ENCODE data around the gene GAS6. TPM values are rescaled to one million over a fixed set of nuclear protein-coding genes. Genes with fewer than 3 reads are reported as not detected.

Gene GAS6
- total RNA-seq, 1 experiment from 2014 or later = 49.4 TPM

GRCh38 chr13:113770937-113771336, 92.9 kb downstream of the GAS6 start:
- ATAC-seq = no peak
- Histone ChIP-seq H3K9ac (ENCODE audit: low read length) (no peak overlapping the region), H4K20me1 (ENCODE audit: insufficient read depth) (no peaks in the 10 kb centered on the region), H3K4me2 (ENCODE audit: low read length) (no peak overlapping the region), H3K4me1 (ENCODE audit: control insufficient read depth in 1 of 2, insufficient read depth in 2 of 2, low read length in 2 of 2) (peaks cover 0 to 8% of the 10 kb centered on the region in 2 experiments; a peak in 2 of 4 replicates), H2AFZ (ENCODE audit: low read depth, low read length, poor library complexity, severe bottlenecking) (no peak overlapping the region), H3K27me3 (ENCODE audit: insufficient read depth, low read length) (no peaks in the 10 kb centered on the region), H3K4me3 (replicated peaks in 1 of 2; ENCODE audit: low read depth in 1 of 2, low read length in 2 of 2) (no peak overlapping the region), H3K27ac (ENCODE audit: low read depth, low read length) (no peak overlapping the region), H3K9me2 (ENCODE audit: insufficient read depth) (no peaks in the 10 kb centered on the region), H3K9me3 (ENCODE audit: control insufficient read depth in 1 of 2, insufficient read depth in 1 of 2, low read depth in 1 of 2, low read length in 2 of 2) (no peaks in the 10 kb centered on the region), H3K79me2 (ENCODE audit: insufficient read depth, low read length) (no peaks in the 10 kb centered on the region), H3K36me3 (ENCODE audit: control insufficient read depth in 1 of 2, insufficient read depth in 2 of 2, low read length in 2 of 2) (no peaks in the 10 kb centered on the region)
- intact Hi-C loops (cut with micrococcal nuclease) = no loop called here
- ChIA-PET CTCF (no interaction called here), POLR2A (no interaction called here), RAD21 (ENCODE audit: low non-redundant PET in 1 of 2, low total read pairs in 2 of 2, uncharacterized antibody in 2 of 2, unreplicated experiment in 2 of 2) (no interaction called here)
- BruUV-seq (replicated peaks) = no TSS peak
- DNase-seq (ENCODE audit: low read depth, low spot score) = no peak
- TF ChIP-seq ELF1 (IDR thresholded peaks at IDR 0.05; ENCODE audit: borderline replicate concordance, low read depth) (no peak), SRF (IDR thresholded peaks at IDR 0.05; ENCODE audit: low read depth) (no peak), POLR2A (IDR thresholded peaks at IDR 0.05; ENCODE audit: borderline replicate concordance, extremely low read depth, insufficient read depth, insufficient read length) (no peak), JUND (IDR thresholded peaks at IDR 0.05) (no peak), EZH2phosphoT487 (IDR thresholded peaks at IDR 0.05; ENCODE audit: borderline replicate concordance) (no peak), POLR2AphosphoS5 (IDR thresholded peaks at IDR 0.05; ENCODE audit: low read depth, low read length) (no peak), ZNF274 (IDR thresholded peaks at IDR 0.05; ENCODE audit: low read depth, low read length) (no peak), ZBTB33 (IDR thresholded peaks at IDR 0.05; ENCODE audit: extremely low read depth, insufficient replicate concordance, low read length) (no peak), CBX3 (IDR thresholded peaks at IDR 0.05; ENCODE audit: low read depth) (no peak), MAX (IDR thresholded peaks at IDR 0.05) (no peak), SIN3A (IDR thresholded peaks at IDR 0.05; ENCODE audit: low read depth) (no peak), FOSL1 (IDR thresholded peaks at IDR 0.05; ENCODE audit: low read depth) (no peak), YY1 (IDR thresholded peaks at IDR 0.05; ENCODE audit: extremely low read depth, insufficient replicate concordance, low read depth, low read length) (no peak), RAD21 (IDR thresholded peaks at IDR 0.05; ENCODE audit: low read depth) (no peak), ZFX (IDR thresholded peaks at IDR 0.05) (no peak), SP1 (IDR thresholded peaks at IDR 0.05; ENCODE audit: low read depth) (no peak), CEBPB (IDR thresholded peaks at IDR 0.05; ENCODE audit: low read depth) (no peak)
- TF ChIP-seq, protein P1, sequence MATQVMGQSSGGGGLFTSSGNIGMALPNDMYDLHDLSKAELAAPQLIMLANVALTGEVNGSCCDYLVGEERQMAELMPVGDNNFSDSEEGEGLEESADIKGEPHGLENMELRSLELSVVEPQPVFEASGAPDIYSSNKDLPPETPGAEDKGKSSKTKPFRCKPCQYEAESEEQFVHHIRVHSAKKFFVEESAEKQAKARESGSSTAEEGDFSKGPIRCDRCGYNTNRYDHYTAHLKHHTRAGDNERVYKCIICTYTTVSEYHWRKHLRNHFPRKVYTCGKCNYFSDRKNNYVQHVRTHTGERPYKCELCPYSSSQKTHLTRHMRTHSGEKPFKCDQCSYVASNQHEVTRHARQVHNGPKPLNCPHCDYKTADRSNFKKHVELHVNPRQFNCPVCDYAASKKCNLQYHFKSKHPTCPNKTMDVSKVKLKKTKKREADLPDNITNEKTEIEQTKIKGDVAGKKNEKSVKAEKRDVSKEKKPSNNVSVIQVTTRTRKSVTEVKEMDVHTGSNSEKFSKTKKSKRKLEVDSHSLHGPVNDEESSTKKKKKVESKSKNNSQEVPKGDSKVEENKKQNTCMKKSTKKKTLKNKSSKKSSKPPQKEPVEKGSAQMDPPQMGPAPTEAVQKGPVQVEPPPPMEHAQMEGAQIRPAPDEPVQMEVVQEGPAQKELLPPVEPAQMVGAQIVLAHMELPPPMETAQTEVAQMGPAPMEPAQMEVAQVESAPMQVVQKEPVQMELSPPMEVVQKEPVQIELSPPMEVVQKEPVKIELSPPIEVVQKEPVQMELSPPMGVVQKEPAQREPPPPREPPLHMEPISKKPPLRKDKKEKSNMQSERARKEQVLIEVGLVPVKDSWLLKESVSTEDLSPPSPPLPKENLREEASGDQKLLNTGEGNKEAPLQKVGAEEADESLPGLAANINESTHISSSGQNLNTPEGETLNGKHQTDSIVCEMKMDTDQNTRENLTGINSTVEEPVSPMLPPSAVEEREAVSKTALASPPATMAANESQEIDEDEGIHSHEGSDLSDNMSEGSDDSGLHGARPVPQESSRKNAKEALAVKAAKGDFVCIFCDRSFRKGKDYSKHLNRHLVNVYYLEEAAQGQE (IDR thresholded peaks at IDR 0.05; ENCODE audit: low read depth) = no peak
- TF ChIP-seq, protein P2, sequence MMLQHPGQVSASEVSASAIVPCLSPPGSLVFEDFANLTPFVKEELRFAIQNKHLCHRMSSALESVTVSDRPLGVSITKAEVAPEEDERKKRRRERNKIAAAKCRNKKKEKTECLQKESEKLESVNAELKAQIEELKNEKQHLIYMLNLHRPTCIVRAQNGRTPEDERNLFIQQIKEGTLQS (IDR thresholded peaks at IDR 0.05) = no peak

Measured in HCT116 (cell line).